ENCODE results near the gene SUCLG2.

The SUCLG2 gene

GRCh38 chr3:67380118-67380517 is 274.3 kb downstream of the SUCLG2 start:
- H3K4me3 ChIP-seq (ENCODE audit: low read length): no peak overlapping the region
- TF ChIP-seq, protein P1, sequence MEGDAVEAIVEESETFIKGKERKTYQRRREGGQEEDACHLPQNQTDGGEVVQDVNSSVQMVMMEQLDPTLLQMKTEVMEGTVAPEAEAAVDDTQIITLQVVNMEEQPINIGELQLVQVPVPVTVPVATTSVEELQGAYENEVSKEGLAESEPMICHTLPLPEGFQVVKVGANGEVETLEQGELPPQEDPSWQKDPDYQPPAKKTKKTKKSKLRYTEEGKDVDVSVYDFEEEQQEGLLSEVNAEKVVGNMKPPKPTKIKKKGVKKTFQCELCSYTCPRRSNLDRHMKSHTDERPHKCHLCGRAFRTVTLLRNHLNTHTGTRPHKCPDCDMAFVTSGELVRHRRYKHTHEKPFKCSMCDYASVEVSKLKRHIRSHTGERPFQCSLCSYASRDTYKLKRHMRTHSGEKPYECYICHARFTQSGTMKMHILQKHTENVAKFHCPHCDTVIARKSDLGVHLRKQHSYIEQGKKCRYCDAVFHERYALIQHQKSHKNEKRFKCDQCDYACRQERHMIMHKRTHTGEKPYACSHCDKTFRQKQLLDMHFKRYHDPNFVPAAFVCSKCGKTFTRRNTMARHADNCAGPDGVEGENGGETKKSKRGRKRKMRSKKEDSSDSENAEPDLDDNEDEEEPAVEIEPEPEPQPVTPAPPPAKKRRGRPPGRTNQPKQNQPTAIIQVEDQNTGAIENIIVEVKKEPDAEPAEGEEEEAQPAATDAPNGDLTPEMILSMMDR (conservative IDR thresholded peaks at IDR 0.05; ENCODE audit: low read depth, low read length): no peak
- no peak for DNase-seq (ENCODE audit: low read depth)

GRCh38 chr3:67377299-67377698 is 277.1 kb downstream of the SUCLG2 start:
- no peak for DNase-seq (ENCODE audit: low read depth)
- H3K4me3 ChIP-seq (ENCODE audit: low read length): no peak overlapping the region
- TF ChIP-seq, protein P1 (conservative IDR thresholded peaks at IDR 0.05; ENCODE audit: low read depth, low read length): no peak

DNA sequence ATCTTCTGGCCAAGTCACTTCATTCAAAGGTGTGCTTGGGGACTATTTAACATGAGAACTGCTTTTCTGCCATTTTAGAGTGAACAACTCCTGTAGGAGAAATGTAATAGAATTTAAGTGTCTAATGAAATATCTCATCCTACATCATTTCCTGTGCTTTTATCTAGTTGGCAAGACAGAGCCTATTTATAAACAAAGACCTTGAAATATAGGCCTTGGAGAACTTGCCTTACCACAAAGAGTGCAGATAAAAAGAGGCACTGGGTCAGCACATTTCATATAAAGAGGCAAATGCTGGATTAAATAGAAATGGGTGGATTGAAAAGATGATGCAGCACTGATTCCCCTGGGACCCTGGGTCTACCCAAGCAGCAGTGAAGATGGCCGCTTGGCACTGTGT is 278.0 kb downstream of the SUCLG2 start:
- TF ChIP-seq, protein P1 (conservative IDR thresholded peaks at IDR 0.05; ENCODE audit: low read depth, low read length): no peak
- H3K4me3 ChIP-seq (ENCODE audit: low read length): no peak overlapping the region
- no peak for DNase-seq (ENCODE audit: low read depth)

- TF ChIP-seq, protein P1 (conservative IDR thresholded peaks at IDR 0.05; ENCODE audit: low read depth, low read length): no peak
- no peak for DNase-seq (ENCODE audit: low read depth)
- H3K4me3 ChIP-seq (ENCODE audit: low read length): no peak overlapping the region
These were observed 278.4 kb downstream of the SUCLG2 start for GRCh38 chr3:67375976-67376375.

GRCh38 chr3:67362686-67363085 is 291.7 kb downstream of the SUCLG2 start:
- no peak overlapping the region for H3K4me3 ChIP-seq (ENCODE audit: low read length)
- TF ChIP-seq, protein P1 (conservative IDR thresholded peaks at IDR 0.05; ENCODE audit: low read depth, low read length): no peak
- no peak for DNase-seq (ENCODE audit: low read depth)

- TF ChIP-seq, protein P1 (conservative IDR thresholded peaks at IDR 0.05; ENCODE audit: low read depth, low read length): no peak
- no peak for DNase-seq (ENCODE audit: low read depth)
- H3K4me3 ChIP-seq (ENCODE audit: low read length): no peak overlapping the region
These were observed 292.6 kb downstream of the SUCLG2 start for GRCh38 chr3:67361770-67362169.

DNA sequence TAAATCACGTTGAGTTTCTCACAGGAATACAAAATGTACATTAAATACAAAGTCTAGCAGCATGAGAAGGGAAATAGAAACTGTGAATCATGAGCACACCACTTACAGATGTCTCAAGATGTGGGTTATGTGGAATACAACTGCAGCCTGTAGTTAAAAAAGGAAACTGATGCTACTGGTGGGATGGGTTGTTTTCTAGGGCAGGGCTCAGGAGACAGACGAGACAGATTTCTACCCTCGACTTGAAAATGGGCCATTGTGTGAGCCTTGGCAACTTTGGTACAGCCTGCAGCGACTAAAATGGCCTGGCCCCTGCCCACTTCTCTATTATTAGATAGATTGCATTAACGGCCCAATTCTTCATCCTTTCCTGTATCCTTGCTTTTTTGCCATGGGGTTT is 293.1 kb downstream of the SUCLG2 start:
- no peak overlapping the region for H3K4me3 ChIP-seq (ENCODE audit: low read length)
- TF ChIP-seq, protein P1 (conservative IDR thresholded peaks at IDR 0.05; ENCODE audit: low read depth, low read length): no peak
- no peak for DNase-seq (ENCODE audit: low read depth)
